GM18870 (cell line): ENCODE results near the gene REC8.
"Not testable (repeated sequence)": the region's sequence is repeated elsewhere in the genome, so short reads cannot be mapped to it uniquely, and the experiment has no call there.

ENCODE experiments used
- ATAC-seq: cut with Tn5 transposase; IDR thresholded peaks from one replicate; pipeline ENCODE4 v1.9.1; 2021; ENCODE audit warnings: moderate library complexity; ENCODE audit not compliant: unreplicated experiment

The REC8 gene

DNA sequence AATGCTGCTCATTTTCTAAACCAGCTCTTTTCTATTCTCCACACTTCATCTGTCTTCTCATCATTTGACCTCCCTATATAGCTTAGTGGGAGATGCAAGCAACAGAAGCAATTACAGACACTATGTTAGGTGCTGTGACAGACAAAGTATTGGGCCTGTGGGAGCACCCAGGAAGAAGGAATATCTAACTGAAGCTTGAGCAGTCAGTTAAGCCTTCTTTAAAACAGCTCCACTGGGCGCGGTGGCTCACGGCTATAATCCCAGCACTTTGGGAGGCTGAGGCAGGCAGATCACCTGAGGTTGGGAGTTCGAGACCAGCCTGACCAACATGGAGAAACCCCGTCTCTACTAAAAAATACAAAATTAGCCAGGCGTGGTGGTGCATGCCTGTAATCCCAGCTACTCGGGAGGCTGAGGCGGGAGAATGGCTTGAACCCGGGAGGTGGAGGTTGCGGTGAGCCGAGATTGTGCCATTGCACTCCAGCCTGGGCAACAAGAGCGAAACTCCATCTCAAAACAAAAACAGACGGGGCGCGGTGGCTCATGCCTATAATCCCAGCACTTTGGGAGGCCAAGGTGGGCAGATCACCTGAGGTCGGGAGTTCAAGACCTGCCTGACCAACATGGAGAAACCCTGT, 31.5 kb downstream of the REC8 start:
- ATAC-seq = not testable (repeated sequence)

DNA sequence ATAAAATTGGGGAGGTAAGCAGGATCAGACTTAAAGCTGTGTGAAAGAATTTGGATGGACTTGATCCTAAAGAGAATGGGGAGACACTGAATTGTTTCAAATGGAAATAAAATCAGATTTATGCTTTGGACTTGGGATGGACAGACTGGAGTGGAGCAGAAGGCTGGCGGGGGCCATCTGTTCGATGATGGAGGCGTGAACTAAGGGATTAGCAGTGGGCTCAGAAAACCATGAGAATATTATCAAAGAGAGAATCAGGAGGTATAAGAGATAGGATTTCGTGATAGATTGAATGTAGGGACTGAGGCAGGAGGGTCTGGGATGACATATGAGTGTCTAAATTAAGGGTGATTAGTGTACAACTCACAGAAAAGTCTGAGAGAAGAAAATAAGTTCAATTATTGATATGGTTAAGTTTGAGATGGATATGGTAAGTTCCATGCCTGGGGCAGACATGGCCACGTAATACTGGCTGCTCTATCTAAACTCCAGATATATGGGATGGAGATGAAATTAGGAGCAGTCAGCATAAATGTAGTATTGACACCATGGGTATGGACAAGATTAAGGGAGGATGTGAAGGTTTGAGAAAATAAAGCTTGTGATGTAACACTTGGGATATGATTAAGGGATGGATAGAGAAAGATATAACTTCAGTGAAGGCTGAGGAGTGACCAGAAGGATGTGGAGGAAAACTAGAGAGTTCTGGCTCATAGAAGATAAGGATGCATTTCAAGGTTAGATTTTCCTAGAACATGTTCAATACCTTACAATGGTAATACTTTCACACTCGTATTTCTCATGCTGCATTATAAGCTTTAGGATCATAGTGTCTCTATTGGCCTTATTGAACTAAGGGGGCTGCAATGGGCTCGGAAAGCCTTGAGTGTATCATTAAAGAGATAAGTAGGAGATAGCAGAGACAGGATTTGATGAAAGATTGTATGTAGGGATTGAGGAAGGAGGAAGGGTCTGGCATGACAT, 32.6 kb downstream of the REC8 start:
- no peak for ATAC-seq

DNA sequence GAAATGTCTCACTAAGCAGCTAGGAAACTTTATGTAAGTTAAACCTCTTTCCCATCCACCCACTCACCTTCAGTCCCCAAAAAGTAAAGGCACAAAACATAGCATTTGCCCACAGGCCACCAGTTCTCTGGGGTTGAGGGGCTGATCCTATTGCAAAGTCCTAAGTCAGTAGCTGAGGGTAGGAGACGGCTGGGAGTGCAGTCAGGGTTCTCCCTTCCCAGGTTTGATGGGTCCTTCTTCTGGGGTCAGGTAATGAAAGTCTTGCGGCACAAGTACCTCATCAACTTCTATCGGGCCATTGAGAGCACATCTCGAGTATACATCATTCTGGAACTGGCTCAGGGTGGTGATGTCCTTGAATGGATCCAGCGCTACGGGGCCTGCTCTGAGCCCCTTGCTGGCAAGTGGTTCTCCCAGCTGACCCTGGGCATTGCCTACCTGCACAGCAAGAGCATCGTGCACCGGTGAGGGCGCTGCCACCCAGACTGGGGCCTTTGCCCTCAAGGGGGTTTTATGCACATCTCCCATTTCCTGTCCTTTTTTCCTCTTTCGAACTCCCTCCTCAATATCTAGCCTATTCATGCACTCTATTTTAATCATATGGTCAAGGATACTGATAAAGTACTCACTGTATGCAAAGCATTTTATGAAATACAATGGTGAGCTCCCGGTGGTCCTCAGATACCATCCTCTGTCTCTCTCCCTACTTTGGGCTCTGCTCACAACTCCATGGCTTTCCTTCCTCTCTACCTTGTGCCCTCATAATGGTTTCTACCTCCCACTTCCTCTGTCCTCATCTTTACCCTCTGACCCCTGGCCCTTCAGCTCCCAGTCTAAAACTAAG, 34.6 kb downstream of the REC8 start:
- ATAC-seq = no peak

DNA sequence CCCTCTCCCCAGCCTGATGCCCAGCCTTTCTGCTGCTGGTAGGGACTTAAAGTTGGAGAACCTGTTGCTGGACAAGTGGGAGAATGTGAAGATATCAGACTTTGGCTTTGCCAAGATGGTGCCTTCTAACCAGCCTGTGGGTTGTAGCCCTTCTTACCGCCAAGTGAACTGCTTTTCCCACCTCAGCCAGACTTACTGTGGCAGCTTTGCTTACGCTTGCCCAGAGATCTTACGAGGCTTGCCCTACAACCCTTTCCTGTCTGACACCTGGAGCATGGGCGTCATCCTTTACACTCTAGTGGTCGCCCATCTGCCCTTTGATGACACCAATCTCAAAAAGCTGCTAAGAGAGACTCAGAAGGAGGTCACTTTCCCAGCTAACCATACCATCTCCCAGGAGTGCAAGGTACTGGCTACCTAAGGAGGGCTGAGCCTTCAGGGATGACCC, 35.2 kb downstream of the REC8 start:
- no peak for ATAC-seq

DNA sequence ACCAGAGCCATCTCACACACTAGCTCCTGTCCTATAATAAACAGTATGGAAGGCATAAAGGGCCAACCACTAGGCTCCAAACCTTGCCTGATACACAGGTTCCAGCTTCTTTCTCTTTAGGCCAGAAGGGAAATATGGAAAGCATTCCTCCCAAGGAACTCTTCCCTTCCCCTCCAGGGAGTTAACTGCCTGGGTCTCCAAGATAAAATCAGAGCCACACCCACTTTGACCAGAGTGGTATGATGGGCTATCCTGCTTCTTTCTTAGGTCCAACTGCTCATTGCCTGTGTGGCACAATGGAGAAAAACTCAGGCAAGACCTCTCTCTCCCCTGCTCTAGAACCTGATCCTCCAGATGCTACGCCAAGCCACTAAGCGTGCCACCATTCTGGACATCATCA, 35.7 kb downstream of the REC8 start:
- ATAC-seq = no peak

DNA sequence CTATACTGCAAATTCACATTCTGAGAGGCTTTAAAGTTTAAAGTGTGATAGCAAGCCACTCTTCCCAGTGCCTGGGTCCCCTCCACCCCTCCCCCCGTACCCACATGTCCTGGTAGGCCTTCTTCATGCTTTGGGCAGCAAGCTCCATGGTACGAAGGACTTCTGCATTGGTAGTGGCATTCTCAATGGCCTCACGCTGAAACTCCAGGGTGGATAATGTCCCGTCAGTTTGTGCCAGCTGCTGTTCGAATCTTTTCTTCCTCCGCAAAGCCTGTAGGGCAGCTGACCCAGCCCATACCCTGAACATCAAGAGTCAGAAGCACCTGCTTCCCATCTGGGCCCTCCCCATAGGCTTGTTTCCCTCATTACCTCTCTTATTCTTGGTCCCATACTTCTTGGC, 39.4 kb downstream of the REC8 start:
- no peak for ATAC-seq

DNA sequence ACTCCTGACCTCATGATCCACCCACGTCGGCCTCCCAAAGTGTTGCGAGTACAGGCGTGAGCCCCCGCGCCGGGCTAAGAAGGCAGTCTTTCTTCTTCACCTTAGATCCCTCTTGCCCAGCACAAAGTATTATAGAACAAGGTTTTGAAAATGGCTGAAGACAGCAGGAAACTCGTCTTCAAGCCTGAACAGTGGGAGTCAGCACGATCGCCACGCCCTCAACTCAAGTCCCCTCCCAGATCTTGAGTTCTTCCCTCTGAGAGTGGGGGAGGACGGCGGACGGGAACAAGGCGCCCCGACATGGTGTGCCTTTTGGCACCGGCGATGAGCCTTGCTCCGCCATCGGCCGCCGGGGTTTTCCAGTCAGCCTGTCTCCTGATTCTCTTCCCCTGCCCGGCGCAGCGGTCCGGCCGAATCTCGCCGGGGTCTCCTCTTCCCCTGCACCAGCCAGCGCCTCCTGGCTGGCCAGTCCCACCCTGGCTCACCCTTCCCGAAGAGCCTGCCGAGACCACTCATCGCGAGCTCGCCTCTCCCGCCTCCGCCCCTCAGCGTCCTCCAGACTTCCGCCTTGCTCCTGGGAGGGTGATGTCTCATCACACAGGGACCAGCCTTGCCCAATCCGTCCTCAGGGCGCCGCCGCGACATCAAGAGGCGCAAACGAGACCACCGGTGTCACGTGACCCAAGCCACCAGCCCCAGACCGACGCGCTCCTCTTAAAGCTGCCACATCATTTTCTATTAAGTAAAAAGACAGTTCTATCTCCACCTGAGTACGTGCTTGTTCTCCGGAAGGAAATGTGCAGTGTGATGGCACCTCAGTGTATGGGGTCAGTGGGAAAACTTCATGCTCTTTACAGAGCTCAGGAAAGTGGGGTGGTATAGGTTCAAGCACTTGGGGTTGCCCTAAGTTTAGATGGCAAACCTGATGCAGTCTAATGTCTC, 41.3 kb downstream of the REC8 start, which contains the start of gene CHMP4A:
CHMP4A (minus strand) TSS at position 565 of the 942 bp plus-strand sequence; CDS start at position 516, 49 bp downstream.
- ATAC-seq = peak; percentile 83

DNA sequence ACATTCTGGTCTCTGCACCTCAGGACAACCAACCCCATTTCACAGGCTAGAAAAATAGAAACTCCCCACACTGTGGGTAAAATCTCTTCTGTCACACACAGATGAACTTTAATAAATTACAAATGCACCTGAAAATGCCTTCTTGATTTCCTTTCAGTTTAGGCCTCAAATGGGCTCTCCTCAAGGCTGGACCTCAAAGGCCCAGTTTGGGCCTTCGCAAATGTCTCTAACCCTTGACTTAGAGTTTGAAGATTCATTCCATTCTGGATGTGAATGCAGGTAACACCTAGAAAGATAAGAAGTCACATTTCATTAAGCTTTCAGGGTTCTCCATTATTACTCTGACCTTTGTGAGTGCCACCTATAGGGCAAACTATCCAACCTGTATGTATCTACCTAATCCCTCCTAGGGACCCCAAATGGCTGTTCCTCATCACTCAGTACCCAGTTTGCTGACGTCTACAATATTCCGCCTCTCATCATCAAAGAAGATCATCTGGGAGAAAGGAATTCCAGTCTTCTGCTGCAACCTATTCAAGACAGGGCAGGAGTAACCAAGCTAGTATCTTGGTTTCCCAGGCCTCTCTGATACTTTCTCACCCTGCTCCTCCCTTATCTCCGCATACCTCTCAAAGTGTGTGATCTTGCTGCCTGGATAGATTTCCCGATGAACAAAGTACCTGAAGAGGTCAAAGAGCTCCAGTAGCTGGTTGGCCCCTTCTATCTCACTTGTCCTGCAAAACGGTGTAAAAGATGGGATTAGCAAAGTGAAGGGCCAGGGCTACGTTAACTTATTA, 42.2 kb downstream of the REC8 start:
- ATAC-seq = no peak

DNA sequence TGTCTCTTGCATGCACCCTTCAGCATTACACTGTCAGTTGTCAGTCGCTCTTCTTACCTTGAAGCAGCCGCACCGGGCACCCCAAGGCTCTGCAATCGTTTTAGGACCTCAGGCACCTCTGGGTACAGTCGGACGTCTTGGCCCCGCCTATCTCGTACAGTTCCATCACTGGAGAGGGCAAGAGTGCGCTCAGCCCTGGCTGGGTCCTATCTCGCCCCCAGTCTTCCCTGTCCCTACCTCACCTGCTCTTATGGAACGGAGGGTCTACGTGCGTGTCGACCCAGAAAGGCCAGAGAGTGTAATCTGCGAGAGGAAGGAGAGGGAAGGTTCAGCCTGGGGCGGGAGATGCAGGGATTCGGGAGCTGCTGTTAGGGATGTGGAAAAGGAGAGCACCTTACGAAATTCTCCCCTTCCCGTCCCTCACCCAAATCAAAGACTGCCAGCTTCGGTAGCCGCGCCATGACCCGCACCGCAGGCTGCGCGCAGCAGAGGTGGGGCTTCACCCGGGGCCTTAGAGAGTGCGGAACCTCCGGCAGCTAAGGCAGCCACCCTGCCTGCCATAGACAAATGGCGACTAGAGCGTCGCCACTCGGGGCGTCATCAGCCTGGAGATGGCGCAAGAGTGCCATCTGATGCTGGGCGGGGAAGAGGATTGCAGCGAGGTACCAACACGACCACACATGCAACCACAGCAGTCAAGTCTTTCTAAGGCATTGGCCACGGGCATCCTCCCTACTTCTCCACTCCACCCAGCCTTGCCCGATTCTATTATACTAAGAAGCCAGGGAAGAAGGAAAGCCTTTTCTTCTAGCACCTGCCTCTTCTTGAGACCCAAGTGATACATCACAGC, 43.8 kb downstream of the REC8 start, which contains the start of gene MDP1:
MDP1 (minus strand) TSS at position 572 of the 850 bp plus-strand sequence; CDS start at position 461, 111 bp downstream.
- ATAC-seq = peak; percentile 46

DNA sequence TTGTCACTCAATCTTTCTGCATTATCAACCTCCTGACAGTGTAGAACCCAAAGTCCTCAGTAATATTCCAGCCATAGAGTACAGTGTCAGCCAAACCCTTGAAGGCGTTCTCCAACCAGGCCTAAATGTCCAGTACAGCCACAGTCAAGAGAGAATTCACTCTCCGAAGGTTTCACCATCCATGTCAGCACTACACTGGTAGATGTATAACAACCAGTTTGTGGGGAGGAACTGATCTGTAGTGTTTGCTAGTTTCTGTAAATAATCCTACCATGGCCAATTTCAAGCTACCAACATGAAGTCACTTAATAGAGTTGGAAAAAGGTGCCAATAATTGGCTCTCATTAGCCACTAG, 44.4 kb downstream of the REC8 start:
- ATAC-seq = no peak

DNA sequence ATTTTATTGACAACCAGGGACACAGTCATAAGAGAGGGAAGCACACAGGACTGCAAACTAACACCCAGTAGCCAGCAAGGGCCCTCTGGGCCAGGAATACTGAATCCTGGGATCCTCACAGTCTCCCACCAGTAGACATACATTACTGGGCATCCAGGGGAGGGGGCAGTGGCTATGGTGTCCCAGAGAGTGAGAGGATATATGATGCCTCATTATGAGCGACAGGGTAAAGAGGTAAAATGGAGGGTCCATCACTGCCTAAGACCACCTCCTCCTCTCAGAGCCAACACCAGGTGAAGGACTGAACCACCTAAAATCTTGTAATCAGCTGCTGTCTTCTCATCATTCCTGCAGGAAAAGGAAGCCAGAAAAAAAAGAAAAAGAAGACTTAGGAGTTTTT, 45.0 kb downstream of the REC8 start:
- not testable (repeated sequence) for ATAC-seq

DNA sequence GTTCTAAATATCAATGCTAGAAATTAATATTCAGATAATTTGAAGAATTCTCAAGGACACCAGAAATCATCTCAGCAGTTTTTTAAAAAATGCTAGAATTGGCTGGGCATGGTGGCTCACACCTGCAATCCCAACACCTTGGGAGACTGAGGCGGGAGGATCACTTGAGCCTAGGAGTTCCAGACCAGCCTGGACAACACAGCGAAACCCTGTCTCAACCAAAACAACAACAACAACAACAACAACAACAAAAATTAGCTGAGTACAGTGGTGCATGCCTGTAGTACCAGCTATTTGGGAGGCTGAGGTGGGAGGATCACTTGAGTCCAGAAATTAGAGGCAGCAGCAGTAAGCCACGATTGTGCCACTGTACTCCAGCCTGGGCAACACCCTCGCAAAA, 47.2 kb downstream of the REC8 start:
- ATAC-seq = no peak

DNA sequence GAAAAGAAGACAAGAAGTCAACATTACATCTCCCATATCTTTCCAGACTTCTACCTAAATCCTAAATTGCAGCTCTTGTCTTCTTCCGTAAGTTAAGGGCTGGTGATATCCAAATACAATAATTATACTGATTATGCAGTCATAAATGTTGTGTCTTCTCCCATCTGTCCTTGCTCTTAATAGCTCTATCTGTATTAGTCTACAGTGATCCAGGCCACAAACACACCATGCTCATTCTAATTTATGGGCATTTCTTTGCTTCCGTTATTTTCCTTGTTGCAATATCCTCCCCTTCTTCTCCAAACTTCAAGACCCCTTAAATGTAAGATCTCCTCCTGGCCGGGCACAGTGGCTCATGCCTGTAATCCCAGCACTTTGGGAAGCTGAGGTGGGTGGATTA, 47.6 kb downstream of the REC8 start:
- no peak for ATAC-seq

DNA sequence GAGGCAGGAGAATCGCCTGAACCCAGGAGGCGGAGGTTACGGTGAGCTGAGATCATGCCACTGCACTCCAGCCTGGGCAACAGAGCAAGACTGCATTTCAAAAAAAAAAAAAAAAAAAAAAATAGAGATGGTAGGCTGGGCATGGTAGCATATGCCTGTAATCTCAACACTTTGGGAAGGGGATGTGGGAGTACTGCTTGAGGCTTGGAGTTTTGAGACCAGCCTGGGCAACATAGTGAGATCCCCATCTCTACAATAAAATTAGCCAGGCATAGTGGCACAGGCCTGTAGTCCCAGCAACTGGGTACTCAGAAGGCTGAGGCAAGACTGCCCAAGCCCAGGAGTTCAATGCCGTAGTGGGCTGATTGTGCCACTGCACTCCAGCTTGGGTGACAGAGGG, 51.1 kb downstream of the REC8 start:
- not testable (repeated sequence) for ATAC-seq

DNA sequence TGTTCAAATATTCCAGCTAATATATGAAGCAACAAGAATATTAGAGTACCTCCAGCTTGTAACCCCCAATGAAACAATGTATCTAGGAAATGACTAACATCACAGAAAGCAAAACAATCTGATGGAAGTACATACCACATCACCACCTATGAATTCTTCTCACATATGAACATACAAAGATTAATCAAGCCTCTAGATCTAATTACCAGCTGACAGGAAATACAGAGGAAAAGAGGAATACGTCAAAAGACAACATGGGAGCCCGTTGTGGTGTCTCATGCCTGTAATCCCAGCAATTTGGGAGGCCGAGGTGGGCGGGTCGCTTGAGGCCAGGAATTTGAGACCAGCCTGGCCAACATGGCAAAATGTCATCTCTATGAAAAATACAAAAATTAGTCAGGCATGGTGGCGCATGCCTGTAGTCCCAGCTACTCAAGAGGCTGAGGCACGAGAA, 52.8 kb downstream of the REC8 start:
- ATAC-seq = no peak

DNA sequence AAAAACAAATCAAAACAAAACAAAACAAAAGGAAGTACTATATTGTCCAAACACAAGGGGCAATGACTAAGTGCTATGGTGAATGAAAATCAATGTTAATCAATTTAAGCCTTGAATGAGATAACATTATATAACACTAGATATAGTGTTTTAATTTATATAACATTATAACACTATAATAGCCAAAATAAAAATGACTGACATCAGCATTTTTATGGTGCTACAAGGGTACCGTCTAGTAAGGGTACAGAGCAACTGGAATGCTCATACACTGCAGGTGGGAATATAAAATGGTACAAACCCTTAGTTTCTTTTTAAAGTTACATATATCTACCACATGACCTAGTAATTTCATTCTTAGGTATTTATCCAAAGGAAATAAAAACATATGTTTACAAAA, 54.6 kb downstream of the REC8 start:
- no peak for ATAC-seq

DNA sequence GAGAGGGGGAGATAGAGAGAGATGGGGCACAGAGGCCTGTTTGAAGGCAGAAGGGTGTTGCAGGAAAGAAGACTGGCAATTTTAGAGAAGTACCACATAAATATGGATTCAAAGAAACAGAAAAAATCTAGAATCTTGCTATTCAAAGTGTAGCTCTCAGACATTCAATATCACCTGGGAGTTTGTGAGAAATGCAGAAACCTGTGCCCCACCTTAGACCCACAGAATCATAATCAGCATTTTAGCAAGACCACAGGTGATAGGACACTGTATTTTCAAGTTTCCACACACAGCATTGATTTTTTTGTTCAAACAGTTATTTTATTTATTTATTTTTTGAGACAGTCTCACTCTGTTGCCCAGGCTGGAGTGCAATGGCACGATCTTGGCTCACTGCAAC, 57.0 kb downstream of the REC8 start:
- ATAC-seq = no peak
